Peyer's patch (tissue), 4 donors: ENCODE data around the gene ZNF853. TPM values are rescaled to one million over a fixed set of nuclear protein-coding genes. Genes with fewer than 3 reads are reported as not detected.
"Not testable (repeated sequence)": the region's sequence is repeated elsewhere in the genome, so short reads cannot be mapped to it uniquely, and the experiment has no call there.

Source experiments
- DNase-seq, 3 donors: peaks; one replicate each; pipeline ENCODE4 v3.0.0-alpha.2; 2017 to 2019
- H3K27ac ChIP-seq, 4 donors: fragments of 200-600 bp; sonication (generic); one replicate each; pipeline ENCODE4 v1.5.1; 2016 to 2019
- H3K27me3 ChIP-seq, 2 donors: fragments of 200-600 bp; sonication (generic); one replicate each; pipeline ENCODE4 v1.5.1; 2019
- H3K36me3 ChIP-seq, 3 donors: fragments of 200-600 bp; sonication (generic); one replicate each; pipeline ENCODE4 v1.5.1; 2016 to 2019
- H3K4me1 ChIP-seq, 4 donors: fragments of 200-600 bp; sonication (generic); one replicate each; pipeline ENCODE4 v1.5.1; 2016 to 2019
- H3K4me3 ChIP-seq, 4 donors: fragments of 200-600 bp; sonication (generic); 1 replicate in 3 of 4; 2 replicates in 1 of 4; pipeline ENCODE4 v1.5.1; 2016 to 2019; ENCODE audit warnings: mild to moderate bottlenecking in 1 of 4
- H3K9me3 ChIP-seq, 4 donors: fragments of 200-600 bp; sonication (generic); one replicate each; pipeline ENCODE4 v1.5.1; 2016 to 2019; ENCODE audit warnings: mild to moderate bottlenecking in 1 of 4
- CTCF ChIP-seq, 6 experiments: fragments of 450-650 bp in 4 of 6; fragments of 200-600 bp in 2 of 6; sonication (generic) in 1 of 6; IDR thresholded peaks; one replicate each; pipeline ENCODE4 v1.5.1; 2017 to 2019; ENCODE audit warnings: antibody characterized with exemption in 6 of 6, mild to moderate bottlenecking in 3 of 6, moderate library complexity in 1 of 6
- POLR2A ChIP-seq, 2 donors: fragments of 450-650 bp; IDR thresholded peaks; one replicate each; pipeline ENCODE4 v1.5.1; 2017; ENCODE audit warnings: antibody characterized with exemption in 2 of 2, mild to moderate bottlenecking in 2 of 2, moderate library complexity in 2 of 2
- total RNA-seq, 4 donors: library from RNA; depleted of rRNA; stranded (reverse); fragments of >200 nt; gene quantifications; one replicate each; pipeline ENCODE4 v1.1.0, GENCODE V29; 2016

Gene ZNF853
- total RNA-seq, 4 donors from 2014 or later = 1.1 to 8.3 (median 2.5) TPM

- H3K36me3 ChIP-seq = peaks cover 0 to 50% (median 0%) of the 10 kb centered on the region in 3 donors
- no peak for DNase-seq
Measured at GRCh38 chr7:6654842-6655610, 39.6 kb downstream of the ZNF853 start.

GRCh38 chr7:6655636-6656385, 40.4 kb downstream of the ZNF853 start:
- no peak overlapping the region for H3K4me3 ChIP-seq
- no peak overlapping the region for H3K27ac ChIP-seq
- DNase-seq = no peak
- no peak for TF ChIP-seq POLR2A (IDR thresholded peaks at IDR 0.05)
- H3K27me3 ChIP-seq = no peaks in the 10 kb centered on the region
- H3K4me1 ChIP-seq = no peaks in the 10 kb centered on the region
- peaks cover 0 to 43% (median 0%) of the 10 kb centered on the region in 3 donors for H3K36me3 ChIP-seq
- H3K9me3 ChIP-seq = peaks cover 0 to 3% (median 0%) of the 10 kb centered on the region in 4 donors

More at GRCh38 chr7:6654842-6655610, 39.6 kb downstream of the ZNF853 start:
- Histone ChIP-seq H3K4me3 (no peak overlapping the region), H3K4me1 (no peaks in the 10 kb centered on the region), H3K9me3 (peaks cover 0 to 3% (median 0%) of the 10 kb centered on the region in 4 donors), H3K27ac (no peak overlapping the region), H3K27me3 (no peaks in the 10 kb centered on the region)
- TF ChIP-seq CTCF (IDR thresholded peaks at IDR 0.05) = no peak
- TF ChIP-seq POLR2A (IDR thresholded peaks at IDR 0.05) = no peak

GRCh38 chr7:6656413-6656812, 41.0 kb downstream of the ZNF853 start:
- H3K4me3 ChIP-seq = no peak overlapping the region
- no peak for DNase-seq
- H3K36me3 ChIP-seq = peaks cover 0 to 37% (median 0%) of the 10 kb centered on the region in 3 donors
- no peaks in the 10 kb centered on the region for H3K4me1 ChIP-seq
- H3K27ac ChIP-seq = no peak overlapping the region
- no peaks in the 10 kb centered on the region for H3K27me3 ChIP-seq
- H3K9me3 ChIP-seq = peaks cover 0 to 3% (median 0%) of the 10 kb centered on the region in 4 donors
- TF ChIP-seq CTCF (IDR thresholded peaks at IDR 0.05) = no peak
- TF ChIP-seq POLR2A (IDR thresholded peaks at IDR 0.05) = no peak

GRCh38 chr7:6658618-6659345, 43.4 kb downstream of the ZNF853 start:
- peaks cover 0 to 1% of the 10 kb centered on the region in 2 donors for H3K27me3 ChIP-seq

GRCh38 chr7:6670851-6671250, 55.4 kb downstream of the ZNF853 start:
- not testable (repeated sequence) for H3K4me1 ChIP-seq, H3K4me3 ChIP-seq, H3K27ac ChIP-seq, DNase-seq, H3K36me3 ChIP-seq, H3K27me3 ChIP-seq
- H3K9me3 ChIP-seq = peaks cover 0 to 43% (median 9%) of the 10 kb centered on the region in 4 donors

More at GRCh38 chr7:6658618-6659345, 43.4 kb downstream of the ZNF853 start:
- no peak for TF ChIP-seq CTCF (IDR thresholded peaks at IDR 0.05)
- TF ChIP-seq POLR2A (IDR thresholded peaks at IDR 0.05) = no peak
- no peak overlapping the region for H3K4me3 ChIP-seq
- H3K9me3 ChIP-seq = peaks cover 0 to 2% (median 0%) of the 10 kb centered on the region in 4 donors
- DNase-seq = no peak
- peaks cover 0 to 19% (median 0%) of the 10 kb centered on the region in 3 donors for H3K36me3 ChIP-seq
- no peak overlapping the region for H3K27ac ChIP-seq
- H3K4me1 ChIP-seq = no peaks in the 10 kb centered on the region

Other genes with a start within 250 kb of the ZNF853 start
- gene RAC1, start 241.1 kb upstream of the ZNF853 start, total RNA-seq = 100 to 1,000 TPM; 104 to 201 (median 186) TPM
- 10 to 100 TPM in 3 of 4 donors, 1 to 10 TPM in 1; 9.1 to 36.3 (median 24.3) TPM for gene DAGLB, start 167.7 kb upstream of the ZNF853 start, total RNA-seq
- gene KDELR2, start 131.5 kb upstream of the ZNF853 start, total RNA-seq = 100 to 1,000 TPM in 2 of 4 donors, 10 to 100 TPM in 2; 47.9 to 156 (median 115) TPM
- under 1 TPM in 3 of 4 donors, not detected in 1; 0.40 to 0.95 (median 0.88) TPM for gene GRID2IP, start 64.1 kb upstream of the ZNF853 start, total RNA-seq
- gene ZDHHC4, start 38.2 kb upstream of the ZNF853 start, total RNA-seq = 10 to 100 TPM; 29.6 to 52.0 (median 44.8) TPM
- 10 to 100 TPM; 34.0 to 95.7 (median 53.0) TPM for gene INTS15, start 25.6 kb upstream of the ZNF853 start, total RNA-seq
- 10 to 100 TPM; 21.7 to 51.2 (median 39.2) TPM for gene ZNF316, start 21.7 kb downstream of the ZNF853 start, total RNA-seq
- 10 to 100 TPM; 20.5 to 32.2 (median 24.9) TPM for gene ZNF12, start 91.3 kb downstream of the ZNF853 start, total RNA-seq
- gene RSPH10B2, start 138.5 kb downstream of the ZNF853 start, total RNA-seq = not detected
- 100 to 1,000 TPM in 3 of 4 donors, 10 to 100 TPM in 1; 73.7 to 253 (median 131) TPM for gene CCZ1B, start 210.7 kb downstream of the ZNF853 start, total RNA-seq